Osteoblast (primary cell): ENCODE measurements around the gene CROCC. TPM values are rescaled to one million over a fixed set of nuclear protein-coding genes. Genes with fewer than 3 reads are reported as not detected.
"Not testable (repeated sequence)": the region's sequence is repeated elsewhere in the genome, so short reads cannot be mapped to it uniquely, and the experiment has no call there.

Experiments used
- DNase-seq: peaks from one replicate; pipeline ENCODE4 v3.0.0; 2011; ENCODE audit warnings: low spot score, mixed read lengths; ENCODE audit not compliant: insufficient read length; ENCODE audit errors: missing footprints
- H2AFZ ChIP-seq: 2 replicates; pipeline ENCODE4 v1.6.0; 2011; ENCODE audit warnings: mild to moderate bottlenecking, low read length
- H3K27ac ChIP-seq: 2 replicates; pipeline ENCODE4 v1.5.1; 2011; ENCODE audit warnings: mild to moderate bottlenecking, low read depth, low read length, moderate library complexity
- H3K27me3 ChIP-seq: 2 replicates; pipeline ENCODE4 v1.6.0; 2012; ENCODE audit warnings: mild to moderate bottlenecking, control low read depth, inconsistent platforms, low read length, moderate library complexity; ENCODE audit not compliant: insufficient read depth
- H3K36me3 ChIP-seq: 2 replicates; pipeline ENCODE4 v1.5.1; 2011; ENCODE audit warnings: mild to moderate bottlenecking, low read length, control low read depth, moderate library complexity; ENCODE audit not compliant: insufficient read depth
- H3K4me1 ChIP-seq: 2 replicates; pipeline ENCODE4 v1.5.1; 2011; ENCODE audit warnings: mild to moderate bottlenecking, low read length, control low read depth, moderate library complexity; ENCODE audit not compliant: insufficient read depth
- H3K4me2 ChIP-seq: 2 replicates; pipeline ENCODE4 v1.6.0; 2011; ENCODE audit warnings: mild to moderate bottlenecking, low read length; ENCODE audit not compliant: insufficient read depth
- H3K4me3 ChIP-seq: fragments of 200-600 bp; sonication (generic); 3 replicates; pipeline ENCODE4 v1.5.1; 2012; ENCODE audit warnings: mild to moderate bottlenecking, low read length, inconsistent platforms; ENCODE audit not compliant: insufficient read depth
- H3K79me2 ChIP-seq: 2 replicates; pipeline ENCODE4 v1.6.0; 2012; ENCODE audit warnings: mild to moderate bottlenecking, low read length, control low read depth, inconsistent platforms; ENCODE audit not compliant: insufficient read depth
- H3K9me3 ChIP-seq: 2 replicates; pipeline ENCODE4 v1.5.1; 2011; ENCODE audit warnings: low read depth, low read length, control low read depth
- H4K20me1 ChIP-seq: 2 replicates; pipeline ENCODE4 v1.6.0; 2012; ENCODE audit warnings: mild to moderate bottlenecking, low read length, control low read depth; ENCODE audit not compliant: insufficient read depth
- total RNA-seq: library from RNA; depleted of rRNA; stranded (reverse); fragments of >200 nt; gene quantifications from 2 replicates; pipeline ENCODE4 v1.2.3, GENCODE V29; 2012

CROCC gene
- total RNA-seq, 1 donor: 20.3 TPM

DNA sequence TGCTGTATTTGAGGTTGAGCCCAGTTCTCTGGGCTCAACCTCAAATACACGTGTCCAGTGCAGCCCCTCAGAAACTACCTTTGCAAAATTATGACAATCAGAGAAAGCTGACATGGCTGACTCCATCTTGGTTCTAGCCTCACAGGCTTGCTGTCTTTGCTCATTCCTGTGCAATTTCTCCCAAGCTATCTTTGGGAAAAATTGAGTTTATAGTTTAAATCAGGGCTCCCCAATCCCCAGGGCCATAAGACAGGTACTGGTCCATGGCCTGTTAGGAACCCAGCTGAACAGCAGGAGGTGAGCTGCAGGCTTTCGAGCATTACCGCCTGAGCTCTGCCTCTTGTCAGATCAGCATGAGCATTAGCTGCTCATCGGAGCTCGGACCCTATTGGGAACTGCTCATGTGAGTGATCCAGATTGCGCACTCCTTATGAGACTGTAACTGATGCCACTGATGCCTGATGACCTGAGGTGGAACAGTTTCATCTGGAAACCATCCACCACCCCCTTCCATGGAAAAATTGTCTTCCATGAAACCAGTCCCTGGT is 28.7 kb upstream of the CROCC start:
- H3K4me2 ChIP-seq, H3K27me3 ChIP-seq, H3K4me3 ChIP-seq, H3K4me1 ChIP-seq, H4K20me1 ChIP-seq, H3K27ac ChIP-seq, DNase-seq, H2AFZ ChIP-seq, H3K9me3 ChIP-seq, H3K79me2 ChIP-seq, H3K36me3 ChIP-seq: not testable (repeated sequence)

DNA sequence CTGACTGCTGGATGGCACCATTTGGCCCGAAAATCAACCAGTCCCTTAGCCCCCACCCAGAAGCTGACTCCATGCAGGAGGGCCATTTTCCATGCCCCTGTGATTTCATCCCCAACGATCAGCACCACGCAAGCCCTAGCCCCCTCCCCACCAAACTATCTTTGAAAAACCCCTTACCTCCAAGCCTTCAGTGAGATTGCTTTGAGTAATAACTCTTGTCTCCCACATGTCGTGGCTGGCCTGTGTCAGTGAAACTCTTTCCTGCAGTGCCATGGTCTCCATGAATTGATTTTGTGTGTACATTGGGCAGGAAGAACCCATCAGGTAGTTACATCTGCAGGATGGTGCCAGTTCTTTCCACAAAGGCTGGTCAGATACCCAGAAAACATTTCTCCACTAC is 27.9 kb upstream of the CROCC start:
- not testable (repeated sequence) for DNase-seq, H2AFZ ChIP-seq, H3K27me3 ChIP-seq, H3K36me3 ChIP-seq, H3K4me3 ChIP-seq, H3K4me1 ChIP-seq, H3K9me3 ChIP-seq, H3K79me2 ChIP-seq, H3K27ac ChIP-seq, H4K20me1 ChIP-seq, H3K4me2 ChIP-seq

DNA sequence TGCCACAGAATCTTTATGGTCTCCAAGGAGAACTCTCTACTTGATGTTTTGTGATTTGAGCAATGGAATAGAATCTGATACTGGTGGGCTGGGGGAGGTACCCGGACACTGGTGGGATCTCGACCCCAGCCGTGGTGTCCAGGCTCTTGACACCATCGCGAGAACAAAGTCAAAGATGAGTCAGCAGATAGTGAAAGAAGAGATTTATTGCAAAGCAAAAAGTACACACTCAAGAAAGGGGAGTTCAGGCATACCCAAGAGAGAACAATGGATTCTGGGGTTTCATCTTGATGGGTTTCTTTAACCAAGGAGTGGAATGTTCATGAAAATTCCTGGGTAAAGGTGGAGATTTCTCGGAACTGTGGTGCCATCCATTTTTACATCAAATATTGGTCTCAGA is 27.4 kb upstream of the CROCC start:
- H3K9me3 ChIP-seq, H3K79me2 ChIP-seq, H3K4me1 ChIP-seq, H2AFZ ChIP-seq, DNase-seq, H3K27ac ChIP-seq, H3K4me2 ChIP-seq, H4K20me1 ChIP-seq, H3K27me3 ChIP-seq, H3K36me3 ChIP-seq, H3K4me3 ChIP-seq: not testable (repeated sequence)

DNA sequence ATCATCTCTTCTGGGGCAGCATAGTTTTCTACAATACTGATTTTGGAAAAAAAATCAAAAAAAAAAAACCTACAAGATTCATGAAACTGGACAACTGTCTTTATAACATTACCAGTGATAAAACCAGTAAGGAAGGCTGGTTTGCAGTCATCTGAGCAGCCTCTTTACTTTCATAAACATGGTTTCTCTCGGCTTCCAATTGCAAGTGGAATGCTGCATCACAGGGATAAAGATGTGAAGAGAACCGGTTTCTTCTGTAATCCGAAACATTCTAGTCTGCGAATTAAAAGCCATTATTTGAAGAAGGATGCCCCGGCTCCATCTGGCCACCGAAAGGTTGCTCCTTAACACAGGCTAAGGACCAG is 26.5 kb upstream of the CROCC start:
- DNase-seq, H3K27me3 ChIP-seq, H3K4me1 ChIP-seq, H3K9me3 ChIP-seq, H3K36me3 ChIP-seq, H3K79me2 ChIP-seq, H4K20me1 ChIP-seq: not testable (repeated sequence)
- Histone ChIP-seq H3K4me3 (peak overlapping the region; percentile 63), H2AFZ (peak overlapping the region; percentile 84), H3K4me2 (peak overlapping the region; percentile 67), H3K27ac (peak overlapping the region; percentile 97)

DNA sequence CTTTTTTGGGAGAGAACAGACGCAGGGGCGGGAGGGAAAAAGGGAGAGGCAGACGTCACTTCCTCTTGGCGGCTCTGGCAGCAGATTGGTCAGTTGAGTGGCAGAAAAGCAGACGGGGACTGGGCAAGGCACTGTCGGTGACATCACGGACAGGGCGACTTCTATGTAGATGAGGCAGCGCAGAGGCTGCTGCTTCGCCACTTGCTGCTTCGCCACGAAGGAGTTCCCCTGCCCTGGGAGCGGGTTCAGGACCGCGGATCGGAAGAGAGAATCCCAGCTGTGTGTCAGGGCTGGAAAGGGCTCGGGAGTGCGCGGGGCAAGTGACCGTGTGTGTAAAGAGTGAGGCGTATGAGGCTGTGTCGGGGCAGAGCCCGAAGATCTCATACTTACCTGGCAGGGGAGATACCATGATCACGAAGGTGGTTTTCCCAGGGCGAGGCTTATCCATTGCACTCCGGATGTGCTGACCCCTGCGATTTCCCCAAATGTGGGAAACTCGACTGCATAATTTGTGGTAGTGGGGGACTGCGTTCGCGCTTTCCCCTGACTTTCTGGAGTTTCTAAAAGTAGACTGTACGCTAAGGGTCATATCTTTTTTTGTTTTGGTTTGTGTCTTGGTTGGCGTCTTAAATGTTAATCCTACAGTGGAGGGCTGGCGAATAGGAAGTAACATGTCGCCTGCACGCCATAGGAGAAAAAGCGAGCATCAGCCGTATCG is 26.0 kb upstream of the CROCC start, which contains the start of gene RNU1-2:
Gene RNU1-2, plus strand, starts transcription at position 383 of the 718 bp plus-strand sequence.
- DNase-seq: peak; percentile 91
- H3K36me3 ChIP-seq, H3K27me3 ChIP-seq, H4K20me1 ChIP-seq, H3K79me2 ChIP-seq, H3K9me3 ChIP-seq, H3K4me1 ChIP-seq: not testable (repeated sequence)
- Histone ChIP-seq H3K4me2 (peak within 1 kb of the TSS; percentile 67), H2AFZ (peak within 1 kb of the TSS; percentile 84), H3K4me3 (peak within 1 kb of the TSS; percentile 63), H3K27ac (peak within 1 kb of the TSS; percentile 97)

DNA sequence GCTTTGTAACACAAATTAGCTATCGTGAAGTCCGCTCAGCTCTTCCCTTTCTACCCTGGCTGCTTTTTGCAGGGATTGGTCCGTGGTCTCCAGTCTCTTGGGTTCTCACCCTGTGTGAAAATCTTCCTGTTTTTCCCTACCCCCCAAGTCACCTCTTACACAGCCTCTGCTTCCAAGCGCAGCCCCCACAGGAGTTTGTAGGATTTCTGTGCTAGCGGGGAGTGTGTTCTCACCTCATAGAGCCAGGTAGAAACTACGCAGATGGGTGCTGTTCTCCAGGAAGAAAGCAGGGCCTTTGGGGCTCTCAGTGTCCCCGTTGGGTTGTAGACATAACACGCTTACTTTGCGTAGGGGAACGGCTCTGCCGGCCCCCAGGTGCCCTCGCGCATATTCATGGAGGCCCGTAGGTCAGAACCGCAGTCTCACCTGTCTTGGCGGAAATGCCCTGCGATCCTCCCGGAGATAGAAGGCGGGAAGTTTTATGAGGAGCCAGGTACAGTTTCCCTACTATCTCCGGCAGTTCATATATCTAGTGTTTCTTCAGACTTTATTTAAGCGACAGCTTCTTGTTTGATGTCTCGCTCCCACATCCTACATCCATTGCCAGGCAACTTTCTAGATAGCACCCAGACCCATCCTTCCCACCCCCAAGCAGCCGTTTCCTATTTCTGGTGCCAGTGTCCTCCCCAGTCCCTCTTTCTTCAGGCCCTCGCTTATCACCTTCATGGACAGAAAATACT is 25.2 kb upstream of the CROCC start:
- peak overlapping the region; percentile 45 for H3K4me3 ChIP-seq
- not testable (repeated sequence) for H3K36me3 ChIP-seq, H3K79me2 ChIP-seq, H4K20me1 ChIP-seq, H3K4me1 ChIP-seq, H3K9me3 ChIP-seq, H3K27me3 ChIP-seq, H2AFZ ChIP-seq
- peak overlapping the region; percentile 63 for H3K4me2 ChIP-seq
- peak; percentile 47 for DNase-seq
- H3K27ac ChIP-seq: peak overlapping the region; percentile 23

DNA sequence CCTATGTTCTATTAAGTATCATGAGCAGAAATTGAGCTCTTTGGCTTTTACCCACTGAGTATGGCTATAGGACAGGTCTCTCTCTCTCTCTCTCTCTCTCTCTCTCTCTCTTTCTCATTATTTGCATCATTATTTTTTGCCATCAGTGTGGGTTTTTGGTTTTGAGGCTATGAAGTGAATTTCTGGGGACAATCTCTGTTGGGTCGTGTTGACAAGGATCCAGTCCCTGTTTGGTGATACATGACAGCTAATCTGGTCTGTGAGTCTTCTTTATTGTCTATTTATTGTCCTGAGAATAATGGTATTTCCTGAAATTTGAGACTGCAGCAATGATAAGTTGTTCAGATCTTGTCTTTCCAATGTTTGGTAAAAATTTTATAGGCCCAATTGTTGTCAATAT is 24.1 kb upstream of the CROCC start:
- H3K4me1 ChIP-seq, DNase-seq, H3K27ac ChIP-seq, H2AFZ ChIP-seq, H3K27me3 ChIP-seq, H3K4me2 ChIP-seq, H3K36me3 ChIP-seq, H4K20me1 ChIP-seq, H3K79me2 ChIP-seq, H3K9me3 ChIP-seq, H3K4me3 ChIP-seq: not testable (repeated sequence)

DNA sequence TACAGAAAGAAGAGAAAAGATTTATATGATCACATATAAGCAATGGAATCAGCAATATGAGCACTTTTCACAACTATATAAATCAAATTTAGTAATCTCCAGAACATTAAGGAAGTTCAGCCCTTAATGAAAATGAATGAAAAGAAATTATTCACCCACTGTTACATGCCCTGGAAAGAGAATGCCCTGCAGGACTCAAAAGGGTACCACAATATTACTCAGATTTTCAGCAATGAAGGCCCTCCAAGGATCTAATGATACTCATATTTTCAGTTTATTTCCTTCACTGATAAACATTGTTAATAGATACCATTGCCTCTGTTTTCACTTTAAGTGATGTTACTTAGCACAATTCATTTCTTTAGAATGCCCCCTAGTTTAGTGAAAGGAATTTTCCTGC is 23.4 kb upstream of the CROCC start:
- not testable (repeated sequence) for H3K27me3 ChIP-seq, H3K79me2 ChIP-seq, H3K4me3 ChIP-seq, H3K27ac ChIP-seq, H3K9me3 ChIP-seq, H2AFZ ChIP-seq, H3K36me3 ChIP-seq, H4K20me1 ChIP-seq, H3K4me2 ChIP-seq, H3K4me1 ChIP-seq, DNase-seq

DNA sequence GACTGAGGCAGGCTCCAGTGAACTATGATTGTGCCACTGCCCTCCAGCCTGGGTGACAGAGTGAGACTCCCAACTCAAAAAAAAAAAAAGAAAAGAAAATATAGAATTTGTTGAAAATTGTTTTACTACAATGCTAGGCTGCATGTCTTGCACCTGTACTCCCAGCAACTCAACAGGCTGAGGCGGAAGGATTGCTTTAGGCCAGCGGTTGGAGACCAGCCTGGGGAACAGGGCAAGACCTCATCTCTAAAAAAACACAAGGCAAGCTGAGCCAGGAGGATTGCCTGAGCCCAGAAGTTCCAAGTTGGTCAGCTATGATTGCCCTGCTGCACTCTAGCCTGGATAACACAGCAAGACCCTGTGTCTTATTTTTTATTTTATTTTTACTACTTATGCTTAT is 22.7 kb upstream of the CROCC start:
- H3K27me3 ChIP-seq, DNase-seq, H3K79me2 ChIP-seq, H3K9me3 ChIP-seq, H4K20me1 ChIP-seq, H3K4me3 ChIP-seq, H3K27ac ChIP-seq, H2AFZ ChIP-seq, H3K36me3 ChIP-seq, H3K4me2 ChIP-seq: not testable (repeated sequence)
- peaks cover 15% of the 10 kb centered on the region for H3K4me1 ChIP-seq
